ENCODE data around the gene FXYD4.

The FXYD4 gene

DNA sequence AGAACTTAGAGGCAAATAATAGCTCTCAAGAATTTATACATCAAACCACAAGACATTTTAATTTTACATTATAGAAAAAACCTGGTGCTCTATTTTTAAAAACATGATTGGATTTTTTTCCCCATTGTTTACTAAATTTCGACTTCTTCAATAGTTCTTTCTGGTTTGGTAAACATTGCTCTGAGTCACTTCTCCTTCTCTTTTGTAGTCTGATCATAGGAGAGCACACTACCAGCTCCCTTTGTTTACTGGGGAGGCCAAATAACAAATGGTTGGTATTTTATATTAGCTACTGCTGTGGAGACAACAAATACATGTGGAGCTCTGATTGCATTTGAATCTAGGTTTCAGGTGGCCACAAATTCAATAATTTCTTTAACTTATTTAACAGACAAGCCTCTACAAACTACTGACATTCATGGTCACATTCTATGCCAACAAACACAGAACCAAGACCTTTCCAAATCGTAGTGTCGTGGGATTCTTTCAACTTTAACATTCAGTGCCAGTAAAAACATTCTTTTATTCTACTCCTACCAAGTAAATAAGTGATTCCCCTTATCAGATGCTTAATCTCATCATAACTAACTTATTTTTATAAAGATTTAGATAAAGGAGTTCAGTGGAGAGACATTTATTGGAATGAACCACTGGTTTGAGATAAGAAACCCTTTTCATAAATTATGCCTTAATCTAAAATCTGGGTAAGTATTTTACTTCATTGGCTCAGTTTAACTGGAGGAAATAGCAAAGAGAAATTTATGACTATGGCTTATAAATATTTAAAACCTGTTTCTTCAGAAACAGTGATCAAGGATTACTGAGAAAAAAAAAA lies 17.7 kb upstream of the FXYD4 start:
- DNase-seq (ENCODE audit: low read depth in 1 of 2, low spot score in 1 of 2), result no peak
- H3K4me3 ChIP-seq (replicated peaks; ENCODE audit: insufficient read depth, low read length), result no peak overlapping the region
- H3K27ac ChIP-seq (replicated peaks), result no peak overlapping the region
- peaks cover 5% of the 10 kb centered on the region for H3K27me3 ChIP-seq (ENCODE audit: insufficient read depth, poor library complexity, severe bottlenecking)
- no peak for TF ChIP-seq GABPA (IDR thresholded peaks at IDR 0.05; ENCODE audit: low read depth)
- no peak for TF ChIP-seq POLR2AphosphoS5 (IDR thresholded peaks at IDR 0.05; ENCODE audit: low read depth)
- TF ChIP-seq, protein P1, sequence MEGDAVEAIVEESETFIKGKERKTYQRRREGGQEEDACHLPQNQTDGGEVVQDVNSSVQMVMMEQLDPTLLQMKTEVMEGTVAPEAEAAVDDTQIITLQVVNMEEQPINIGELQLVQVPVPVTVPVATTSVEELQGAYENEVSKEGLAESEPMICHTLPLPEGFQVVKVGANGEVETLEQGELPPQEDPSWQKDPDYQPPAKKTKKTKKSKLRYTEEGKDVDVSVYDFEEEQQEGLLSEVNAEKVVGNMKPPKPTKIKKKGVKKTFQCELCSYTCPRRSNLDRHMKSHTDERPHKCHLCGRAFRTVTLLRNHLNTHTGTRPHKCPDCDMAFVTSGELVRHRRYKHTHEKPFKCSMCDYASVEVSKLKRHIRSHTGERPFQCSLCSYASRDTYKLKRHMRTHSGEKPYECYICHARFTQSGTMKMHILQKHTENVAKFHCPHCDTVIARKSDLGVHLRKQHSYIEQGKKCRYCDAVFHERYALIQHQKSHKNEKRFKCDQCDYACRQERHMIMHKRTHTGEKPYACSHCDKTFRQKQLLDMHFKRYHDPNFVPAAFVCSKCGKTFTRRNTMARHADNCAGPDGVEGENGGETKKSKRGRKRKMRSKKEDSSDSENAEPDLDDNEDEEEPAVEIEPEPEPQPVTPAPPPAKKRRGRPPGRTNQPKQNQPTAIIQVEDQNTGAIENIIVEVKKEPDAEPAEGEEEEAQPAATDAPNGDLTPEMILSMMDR (IDR thresholded peaks at IDR 0.05; ENCODE audit: insufficient read depth, low read length), result no peak
- no peak for TF ChIP-seq REST (IDR thresholded peaks at IDR 0.05; ENCODE audit: insufficient replicate concordance, low read depth)
- TF ChIP-seq SPI1 (IDR thresholded peaks at IDR 0.05; ENCODE audit: borderline replicate concordance, low read depth), result no peak

- no peak for DNase-seq (ENCODE audit: low read depth in 1 of 2, low spot score in 1 of 2)
- Histone ChIP-seq H3K4me3 (replicated peaks; ENCODE audit: insufficient read depth, low read length) (no peak overlapping the region), H3K27me3 (ENCODE audit: insufficient read depth, poor library complexity, severe bottlenecking) (peaks cover 5% of the 10 kb centered on the region), H3K27ac (replicated peaks) (no peak overlapping the region)
- TF ChIP-seq, protein P1 (IDR thresholded peaks at IDR 0.05; ENCODE audit: insufficient read depth, low read length), result no peak
- no peak for TF ChIP-seq GABPA (IDR thresholded peaks at IDR 0.05; ENCODE audit: low read depth)
- no peak for TF ChIP-seq POLR2AphosphoS5 (IDR thresholded peaks at IDR 0.05; ENCODE audit: low read depth)
- TF ChIP-seq REST (IDR thresholded peaks at IDR 0.05; ENCODE audit: insufficient replicate concordance, low read depth), result no peak
- TF ChIP-seq SPI1 (IDR thresholded peaks at IDR 0.05; ENCODE audit: borderline replicate concordance, low read depth), result no peak
These were observed 17.2 kb upstream of the FXYD4 start for GRCh38 chr10:43354330-43354635.

DNA sequence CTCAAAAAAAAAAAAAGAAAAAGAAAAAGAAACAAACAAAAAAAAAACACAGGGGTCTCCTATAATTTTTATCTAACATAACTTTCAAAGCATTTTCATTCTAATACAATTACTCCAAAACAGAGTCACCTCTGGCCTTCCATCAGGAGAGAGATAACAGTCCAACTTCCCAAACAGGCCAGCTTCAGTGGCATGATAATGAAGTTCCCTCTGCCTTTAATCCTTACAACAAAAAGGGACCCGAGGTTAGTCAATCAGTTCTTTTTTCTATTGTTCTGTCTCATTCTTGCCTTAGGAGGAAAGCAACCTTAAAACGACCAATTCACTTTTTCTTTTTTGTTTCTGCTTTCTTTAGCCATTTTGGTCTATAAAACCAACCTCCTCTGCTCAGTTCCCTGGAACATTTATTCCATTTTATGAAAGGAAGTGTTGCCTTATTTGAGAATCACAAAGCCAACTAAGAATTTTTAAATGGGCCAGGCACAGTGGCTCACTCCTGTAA lies 16.5 kb upstream of the FXYD4 start:
- no peak for DNase-seq (ENCODE audit: low read depth in 1 of 2, low spot score in 1 of 2)
- TF ChIP-seq GABPA (IDR thresholded peaks at IDR 0.05; ENCODE audit: low read depth) (no peak), SPI1 (IDR thresholded peaks at IDR 0.05; ENCODE audit: borderline replicate concordance, low read depth) (no peak), REST (IDR thresholded peaks at IDR 0.05; ENCODE audit: insufficient replicate concordance, low read depth) (no peak), POLR2AphosphoS5 (IDR thresholded peaks at IDR 0.05; ENCODE audit: low read depth) (no peak)
- TF ChIP-seq, protein P1 (IDR thresholded peaks at IDR 0.05; ENCODE audit: insufficient read depth, low read length), result no peak
- H3K4me3 ChIP-seq (replicated peaks; ENCODE audit: insufficient read depth, low read length), result no peak overlapping the region
- no peak overlapping the region for H3K27ac ChIP-seq (replicated peaks)
- H3K27me3 ChIP-seq (ENCODE audit: insufficient read depth, poor library complexity, severe bottlenecking), result peaks cover 4% of the 10 kb centered on the region
